Liver (tissue), 3 donors: ENCODE results near the gene ZDHHC14.

Experiments
- CTCF ChIP-seq: fragments of 150-350 bp; IDR thresholded peaks from 2 replicates; pipeline ENCODE4 v1.5.1; 2017; ENCODE audit warnings: improper control_type of control experiment, low read depth, low read length; ENCODE audit not compliant: missing input control
- FOXA1 ChIP-seq: IDR thresholded peaks from 2 replicates; pipeline ENCODE4 v1.6.1; 2016; ENCODE audit warnings: antibody characterized with exemption
- GABPA ChIP-seq, 2 donors: IDR thresholded peaks in 1 of 2; conservative IDR thresholded peaks in 1 of 2; 2 replicates each; pipeline ENCODE4 v1.6.1; 2016; ENCODE audit warnings: antibody characterized with exemption in 2 of 2, mild to moderate bottlenecking in 1 of 2, moderate library complexity in 1 of 2
- HNF4G ChIP-seq: IDR thresholded peaks from 2 replicates; pipeline ENCODE4 v1.6.1; 2016; ENCODE audit warnings: antibody characterized with exemption
- JUND ChIP-seq, 2 donors: IDR thresholded peaks; 2 replicates each; pipeline ENCODE4 v1.6.1; 2016; ENCODE audit warnings: antibody characterized with exemption in 2 of 2
- MAX ChIP-seq: IDR thresholded peaks from 2 replicates; pipeline ENCODE4 v1.6.1; 2016; ENCODE audit warnings: antibody characterized with exemption
- RAD21 ChIP-seq, 2 donors: IDR thresholded peaks; 2 replicates each; pipeline ENCODE4 v1.6.1; 2016; ENCODE audit warnings: antibody characterized with exemption in 2 of 2, mild to moderate bottlenecking in 2 of 2
- REST ChIP-seq: IDR thresholded peaks from 2 replicates; pipeline ENCODE4 v1.6.1; 2016; ENCODE audit warnings: antibody characterized with exemption, mild to moderate bottlenecking
- SP1 ChIP-seq: IDR thresholded peaks from 2 replicates; pipeline ENCODE4 v1.6.1; 2018; ENCODE audit warnings: antibody characterized with exemption, mild to moderate bottlenecking
- YY1 ChIP-seq: IDR thresholded peaks from 2 replicates; pipeline ENCODE4 v1.6.1; 2016; ENCODE audit warnings: antibody characterized with exemption, mild to moderate bottlenecking
- ZBTB33 ChIP-seq: IDR thresholded peaks from 2 replicates; pipeline ENCODE4 v1.6.1; 2016; ENCODE audit warnings: antibody characterized with exemption
- TF ChIP-seq, protein P1 (sequence below): IDR thresholded peaks from 2 replicates; pipeline ENCODE4 v1.6.1; 2016; ENCODE audit warnings: antibody characterized with exemption
- donor health status: healthy.
- donor health status: healthy.

DNA sequence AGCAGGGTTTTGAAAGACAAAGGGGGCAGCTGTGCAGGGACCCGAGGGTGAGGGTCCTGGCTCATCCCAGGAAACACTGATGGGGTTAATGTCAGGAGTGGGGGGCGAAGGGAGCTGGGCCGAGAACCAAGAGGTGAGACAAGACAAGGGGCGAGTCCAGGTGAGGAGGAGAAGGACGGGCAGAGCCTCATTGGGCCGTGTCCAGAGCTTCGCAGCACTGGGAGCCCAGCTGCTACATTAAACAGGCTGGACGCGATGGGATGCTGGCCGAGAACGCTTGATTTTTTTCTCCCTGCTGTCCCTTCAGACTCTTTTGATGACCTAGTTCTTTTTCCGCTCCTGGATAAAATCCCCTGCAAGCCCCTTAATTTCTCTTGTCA, 269.3 kb downstream of the ZDHHC14 start:
- TF ChIP-seq CTCF = no peak
- no peak for TF ChIP-seq FOXA1
- TF ChIP-seq GABPA (IDR thresholded peaks at IDR 0.05 in 1 of 2, conservative IDR thresholded peaks at IDR 0.05 in 1 of 2) = no peak
- no peak for TF ChIP-seq ZBTB33
- no peak for TF ChIP-seq RAD21 (IDR thresholded peaks at IDR 0.05)
- TF ChIP-seq MAX = no peak
- no peak for TF ChIP-seq SP1
- TF ChIP-seq YY1 = no peak
- TF ChIP-seq REST = no peak
- no peak for TF ChIP-seq JUND (IDR thresholded peaks at IDR 0.05)
- TF ChIP-seq HNF4G = no peak
- TF ChIP-seq, protein P1, sequence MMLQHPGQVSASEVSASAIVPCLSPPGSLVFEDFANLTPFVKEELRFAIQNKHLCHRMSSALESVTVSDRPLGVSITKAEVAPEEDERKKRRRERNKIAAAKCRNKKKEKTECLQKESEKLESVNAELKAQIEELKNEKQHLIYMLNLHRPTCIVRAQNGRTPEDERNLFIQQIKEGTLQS = no peak
